COR-L47 (cell line): Measurements from ENCODE around the gene DBNL.
A peak's percentile ranks its signal among the peaks of the same experiment; 100 is the strongest.

Experiments
- DNase-seq: peaks from one replicate; lab custom pipeline; 2025; lab: John Stamatoyannopoulos, UW

DBNL gene

GRCh38 chr7:44078521-44078920 lies 34.0 kb downstream of the DBNL start:
- no peak for DNase-seq

- no peak for DNase-seq
Observed at GRCh38 chr7:44079331-44080021, 35.0 kb downstream of the DBNL start.

GRCh38 chr7:44080118-44080517 lies 35.6 kb downstream of the DBNL start:
- no peak for DNase-seq

- no peak for DNase-seq
Observed at GRCh38 chr7:44080686-44081265, 36.3 kb downstream of the DBNL start.

GRCh38 chr7:44081266-44081748 lies 36.8 kb downstream of the DBNL start:
- no peak for DNase-seq

- peak; percentile 98 for DNase-seq
Observed at GRCh38 chr7:44082541-44083207, 38.2 kb downstream of the DBNL start.

- no peak for DNase-seq
Observed at GRCh38 chr7:44083796-44084195, 39.3 kb downstream of the DBNL start.

GRCh38 chr7:44084701-44085100 lies 40.2 kb downstream of the DBNL start:
- DNase-seq, result no peak

GRCh38 chr7:44085546-44085945 lies 41.0 kb downstream of the DBNL start:
- DNase-seq, result no peak

GRCh38 chr7:44086627-44087026 lies 42.1 kb downstream of the DBNL start:
- no peak for DNase-seq

- no peak for DNase-seq
Observed at GRCh38 chr7:44087911-44088838, 43.7 kb downstream of the DBNL start.

GRCh38 chr7:44093102-44093641 lies 48.7 kb downstream of the DBNL start:
- DNase-seq, result no peak

- no peak for DNase-seq
Observed at GRCh38 chr7:44094365-44094764, 49.9 kb downstream of the DBNL start.

GRCh38 chr7:44094883-44095592 lies 50.5 kb downstream of the DBNL start:
- DNase-seq, result no peak

GRCh38 chr7:44095781-44096180 lies 51.3 kb downstream of the DBNL start:
- DNase-seq, result no peak

GRCh38 chr7:44096326-44096881 lies 51.9 kb downstream of the DBNL start:
- DNase-seq, result no peak

- no peak for DNase-seq
Observed at GRCh38 chr7:44097064-44097932, 52.8 kb downstream of the DBNL start.

GRCh38 chr7:44098092-44099068 lies 53.9 kb downstream of the DBNL start:
- no peak for DNase-seq

GRCh38 chr7:44099669-44100068 lies 55.2 kb downstream of the DBNL start:
- DNase-seq, result no peak
